ENCODE data around the gene NKG7.

Gene NKG7

DNA sequence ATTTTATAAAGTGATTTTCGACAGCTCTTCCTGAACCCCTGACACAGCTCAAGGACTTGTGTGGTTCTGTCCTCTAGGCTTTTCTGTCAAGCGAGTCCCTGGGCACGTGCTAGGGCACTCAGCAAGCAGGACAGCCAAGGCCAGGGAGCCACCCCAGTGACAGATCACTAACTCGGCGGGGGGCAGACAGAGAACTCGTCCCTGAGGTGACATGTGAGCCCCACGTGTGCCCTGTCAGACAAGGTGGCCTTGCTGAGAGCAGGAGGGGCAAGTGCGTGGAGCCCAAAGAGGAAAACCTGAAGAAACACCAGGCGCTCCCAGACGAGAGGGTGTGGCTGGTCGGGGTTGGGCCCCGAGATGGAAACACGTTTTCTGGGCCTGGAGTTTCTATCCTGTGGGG is 11.2 kb downstream of the NKG7 start:
- no peak for DNase-seq (ENCODE audit: low read depth)

DNA sequence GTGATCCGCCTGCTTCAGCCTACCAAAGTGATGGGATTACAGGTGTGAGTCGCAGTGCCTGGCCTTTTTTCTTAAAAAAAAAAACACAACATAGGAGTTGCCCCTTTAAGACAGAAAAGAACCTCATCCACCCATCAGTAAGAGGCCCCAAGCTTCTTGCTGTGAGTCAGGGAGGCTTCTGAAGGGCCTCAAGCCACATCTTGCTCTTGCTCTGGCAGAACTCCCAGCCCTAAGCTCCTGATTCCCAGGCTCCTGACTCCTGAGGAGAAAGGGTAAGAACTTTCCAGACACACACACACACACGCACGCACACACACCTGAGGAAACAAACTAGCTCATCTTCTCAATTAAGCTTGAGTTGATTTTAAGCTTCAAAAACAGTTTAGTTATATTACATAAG is 13.2 kb downstream of the NKG7 start:
- DNase-seq (ENCODE audit: low read depth) = peak; percentile 80

DNA sequence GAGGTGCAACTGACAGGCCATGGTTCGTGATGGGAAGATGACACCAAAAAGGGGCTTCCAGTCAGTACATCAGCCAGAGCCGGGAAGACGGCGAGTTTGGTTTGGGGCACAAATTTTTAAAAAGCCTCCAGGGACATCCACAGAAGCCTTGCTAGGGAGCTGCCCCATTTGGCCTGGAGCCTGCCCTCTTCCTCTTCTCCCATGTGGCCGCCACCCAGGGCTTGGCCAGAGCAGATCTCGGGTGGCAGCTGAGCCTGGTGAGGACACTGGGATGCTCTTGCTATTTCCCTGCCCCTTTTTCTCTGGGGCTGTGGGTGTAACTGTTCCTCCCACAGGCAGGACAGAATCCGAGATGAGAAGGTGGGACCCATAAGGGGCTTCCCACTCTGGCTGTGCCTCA is 14.5 kb downstream of the NKG7 start:
- no peak for DNase-seq (ENCODE audit: low read depth)

DNA sequence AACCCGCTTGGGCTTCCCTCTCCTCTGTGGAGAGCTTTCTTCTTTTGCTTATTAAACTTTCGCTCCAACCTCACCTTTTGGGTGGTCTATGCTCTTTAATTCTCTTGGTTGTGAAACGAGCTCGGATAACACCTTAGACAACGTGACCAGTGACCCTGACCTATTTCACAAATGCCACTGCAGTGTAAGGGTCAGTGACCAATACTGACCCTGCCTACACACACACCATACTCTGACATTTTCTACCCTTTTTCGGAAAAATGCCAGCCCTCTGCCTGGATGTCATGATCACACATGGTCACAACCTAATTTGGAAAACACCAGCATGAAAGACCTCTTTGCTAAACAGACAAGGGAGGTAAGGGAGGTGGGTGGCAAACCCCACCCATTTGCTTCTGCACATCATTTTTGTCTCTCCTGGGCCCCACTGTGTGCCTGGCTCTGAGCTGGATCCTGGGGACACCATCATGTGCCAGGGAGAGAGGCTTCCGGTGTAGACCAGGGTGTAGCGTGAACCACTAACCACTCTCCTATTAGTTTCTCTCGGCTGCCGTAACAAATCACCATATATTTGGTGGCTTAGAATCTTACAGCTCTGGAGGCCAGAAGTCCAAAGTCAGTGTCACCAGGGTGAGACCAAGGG is 16.2 kb downstream of the NKG7 start:
- no peak for DNase-seq (ENCODE audit: low read depth)

DNA sequence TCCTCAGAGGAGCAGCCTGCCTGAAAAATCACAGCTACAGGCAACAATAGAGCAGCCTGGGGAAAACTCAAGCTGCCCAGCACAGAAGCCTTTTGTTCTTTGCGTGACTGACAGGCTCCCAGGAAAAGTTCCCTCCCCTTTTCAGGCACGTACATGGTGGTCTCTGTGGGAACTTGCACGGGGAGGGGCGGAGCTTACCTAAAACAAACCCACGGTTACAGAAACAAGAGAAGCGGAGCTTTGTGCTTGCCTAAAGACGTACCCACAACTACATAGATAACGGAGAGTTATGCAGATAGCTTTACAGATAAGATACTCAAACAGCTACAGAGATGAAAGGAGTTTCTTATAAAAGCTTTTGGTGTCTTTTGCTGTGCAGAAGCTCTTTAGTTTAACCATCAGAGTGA is 17.7 kb downstream of the NKG7 start:
- no peak for DNase-seq (ENCODE audit: low read depth)

DNA sequence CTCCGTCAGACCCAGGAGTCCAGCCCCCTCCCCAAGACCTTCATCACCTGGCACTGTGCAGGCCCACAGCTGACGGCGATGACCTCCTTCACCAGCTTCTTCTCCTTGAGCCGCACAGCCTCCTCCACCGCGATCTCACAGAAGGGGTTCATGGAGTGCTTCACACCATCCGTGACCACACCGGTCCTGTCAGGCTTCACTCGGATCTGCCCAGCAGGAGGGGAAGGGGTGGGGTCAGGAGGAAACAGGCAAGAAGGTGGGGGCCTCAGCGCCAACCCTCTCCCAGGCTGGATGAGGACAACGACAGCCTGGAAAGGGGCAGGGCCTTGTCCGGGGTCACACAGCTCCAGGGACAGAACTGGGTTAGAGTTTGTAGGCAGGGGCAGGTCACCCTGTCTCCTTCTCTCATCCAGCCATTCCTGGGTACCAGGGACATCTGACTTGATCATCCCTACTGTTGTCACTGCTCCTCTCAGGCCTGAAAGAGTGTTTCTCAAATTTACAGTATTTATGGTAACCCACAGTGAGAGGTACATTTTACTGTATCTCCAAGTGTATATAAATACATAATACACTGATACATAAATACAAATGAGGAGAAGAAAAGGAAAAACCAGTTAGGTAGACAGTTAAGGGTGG is 18.2 kb downstream of the NKG7 start:
- DNase-seq (ENCODE audit: low read depth) = no peak

DNA sequence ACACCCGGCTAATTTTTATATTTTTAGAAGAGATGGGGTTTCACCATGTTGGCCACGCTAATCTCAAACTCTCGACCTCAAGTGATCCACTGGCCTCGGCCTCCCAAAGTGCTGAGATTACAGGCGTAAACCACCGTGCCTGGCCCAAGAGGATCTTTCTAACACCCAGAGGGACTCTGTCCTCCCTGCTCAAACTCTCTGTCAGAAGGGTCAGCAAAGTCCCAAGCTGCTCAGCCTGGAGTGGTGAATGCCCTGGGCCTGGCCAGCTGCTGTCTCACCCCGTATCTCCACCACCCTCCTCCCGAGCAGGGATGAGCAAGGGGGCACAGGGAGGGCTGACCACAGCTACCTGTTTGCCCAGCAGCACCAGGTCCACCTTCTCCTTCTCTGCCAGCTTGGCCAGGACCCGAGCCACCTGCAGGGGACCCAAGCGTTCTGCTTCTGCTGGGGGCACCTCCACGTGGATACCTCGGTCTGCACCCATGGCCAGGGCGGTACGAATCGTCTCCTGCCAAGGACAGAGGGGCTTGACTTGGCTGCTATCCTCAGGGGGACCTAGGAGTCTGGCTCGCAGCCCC is 19.6 kb downstream of the NKG7 start:
- no peak for DNase-seq (ENCODE audit: low read depth)

DNA sequence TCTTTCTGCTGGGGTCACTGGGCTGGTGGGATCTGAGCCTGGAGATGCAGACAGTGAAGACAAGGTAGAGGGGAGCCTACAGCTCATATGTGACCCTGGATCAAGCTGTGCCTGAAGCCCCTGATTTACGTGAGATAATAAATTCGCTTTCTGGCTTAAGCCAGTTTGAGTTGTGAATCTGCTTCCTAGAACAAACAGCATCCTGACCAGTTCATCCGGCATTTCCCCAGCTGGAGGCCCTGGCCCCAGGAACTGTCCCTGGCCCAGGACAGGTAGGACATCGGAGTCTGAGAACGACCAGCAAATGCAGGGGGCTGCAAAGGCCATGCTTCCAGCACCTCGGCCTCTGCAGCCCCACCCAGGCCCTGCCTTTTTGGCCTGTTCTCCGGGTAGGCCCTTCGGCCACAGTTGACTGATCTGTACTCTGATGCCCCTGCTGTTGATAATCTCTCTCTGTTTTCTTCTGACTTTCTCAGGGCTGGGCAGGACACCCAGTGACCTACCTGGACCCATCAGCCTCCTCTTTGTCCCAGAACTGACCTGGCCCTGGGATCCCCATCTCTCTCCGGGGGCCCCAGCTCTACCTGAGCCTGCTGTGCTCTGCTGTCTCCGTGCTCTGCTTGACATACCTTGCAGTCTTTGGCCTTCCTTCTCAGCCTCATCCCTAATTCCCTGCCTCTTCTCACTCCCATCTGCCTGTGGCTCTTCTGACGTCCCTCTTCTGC is 21.0 kb downstream of the NKG7 start:
- no peak for DNase-seq (ENCODE audit: low read depth)

DNA sequence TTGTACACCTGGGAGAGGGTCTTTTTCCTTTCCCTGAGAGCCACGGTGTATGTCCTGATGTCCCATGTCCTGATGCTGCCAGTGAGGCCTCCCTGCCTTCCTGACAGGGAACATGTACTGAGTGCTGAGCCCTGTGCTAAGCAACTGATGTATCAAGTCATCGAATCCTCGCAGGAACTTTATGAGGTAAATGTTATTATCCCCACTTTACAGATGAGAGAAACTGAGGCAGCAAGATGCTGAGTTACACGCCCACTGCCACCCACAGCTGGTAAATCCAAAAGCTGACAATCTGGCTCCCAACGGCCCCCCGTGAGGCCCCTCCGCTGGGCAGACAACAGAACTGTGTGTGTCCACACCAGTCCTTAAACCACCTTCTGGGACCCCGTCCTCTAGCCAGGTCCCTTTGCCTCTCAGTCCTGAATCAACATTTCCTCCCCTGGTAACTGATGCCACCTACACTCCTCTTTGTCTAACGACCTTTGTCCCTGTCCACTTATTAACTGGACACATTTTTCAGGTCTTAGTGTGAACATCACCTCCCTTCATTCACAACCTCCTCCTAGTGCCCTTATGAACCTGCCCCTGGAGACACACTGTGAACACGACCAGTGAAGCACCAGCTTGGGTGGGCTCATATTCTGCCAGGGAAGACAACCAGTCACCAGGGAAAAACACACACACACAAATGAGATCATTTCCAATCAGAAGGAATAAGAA is 25.1 kb downstream of the NKG7 start:
- no peak for DNase-seq (ENCODE audit: low read depth)

DNA sequence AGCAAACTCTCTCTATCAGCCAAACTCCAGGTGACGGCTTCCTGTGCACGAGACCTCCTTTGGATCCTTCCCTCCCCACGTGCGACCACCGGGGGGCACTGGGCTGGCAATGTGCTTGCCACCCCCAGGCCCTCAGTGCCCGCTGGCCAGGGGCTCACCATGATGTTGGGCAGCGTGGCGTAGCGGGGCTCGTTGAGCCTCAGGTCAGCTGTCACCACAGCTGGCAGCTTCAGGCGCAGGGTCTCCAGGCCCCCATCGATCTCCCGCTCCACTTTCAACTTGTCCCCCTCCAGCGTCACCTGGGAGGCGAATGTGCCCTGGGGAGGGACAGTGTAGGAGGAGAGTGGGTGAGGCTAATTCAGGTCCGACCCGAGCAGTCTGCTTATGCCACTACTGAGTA is 25.7 kb downstream of the NKG7 start:
- DNase-seq (ENCODE audit: low read depth) = no peak

DNA sequence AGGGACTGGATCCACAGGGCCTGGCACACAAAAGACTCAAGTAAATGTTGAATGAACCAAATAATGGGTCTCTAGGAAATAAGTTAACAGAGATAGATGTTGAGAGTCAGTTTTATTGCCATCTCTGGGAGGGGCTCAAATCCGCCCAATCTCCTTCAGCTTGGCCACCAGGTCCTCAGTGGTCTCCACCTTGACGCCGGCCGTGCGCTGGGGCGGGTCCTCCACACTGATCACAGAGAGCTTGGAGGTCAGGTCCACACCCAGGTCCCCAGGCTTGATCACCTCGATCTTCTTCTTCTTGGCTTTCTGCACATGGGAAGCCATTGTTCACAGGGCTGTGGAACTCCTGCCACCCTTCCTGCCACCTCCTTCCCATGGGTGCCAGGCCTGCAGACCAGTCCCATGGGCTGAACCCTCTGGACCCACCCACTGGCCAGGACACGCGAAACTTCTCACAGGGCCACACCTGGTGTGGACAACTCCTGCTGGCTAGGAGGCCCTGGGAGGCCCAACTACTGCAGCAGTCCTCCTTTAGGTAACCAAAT is 27.3 kb downstream of the NKG7 start:
- no peak for DNase-seq (ENCODE audit: low read depth)

DNA sequence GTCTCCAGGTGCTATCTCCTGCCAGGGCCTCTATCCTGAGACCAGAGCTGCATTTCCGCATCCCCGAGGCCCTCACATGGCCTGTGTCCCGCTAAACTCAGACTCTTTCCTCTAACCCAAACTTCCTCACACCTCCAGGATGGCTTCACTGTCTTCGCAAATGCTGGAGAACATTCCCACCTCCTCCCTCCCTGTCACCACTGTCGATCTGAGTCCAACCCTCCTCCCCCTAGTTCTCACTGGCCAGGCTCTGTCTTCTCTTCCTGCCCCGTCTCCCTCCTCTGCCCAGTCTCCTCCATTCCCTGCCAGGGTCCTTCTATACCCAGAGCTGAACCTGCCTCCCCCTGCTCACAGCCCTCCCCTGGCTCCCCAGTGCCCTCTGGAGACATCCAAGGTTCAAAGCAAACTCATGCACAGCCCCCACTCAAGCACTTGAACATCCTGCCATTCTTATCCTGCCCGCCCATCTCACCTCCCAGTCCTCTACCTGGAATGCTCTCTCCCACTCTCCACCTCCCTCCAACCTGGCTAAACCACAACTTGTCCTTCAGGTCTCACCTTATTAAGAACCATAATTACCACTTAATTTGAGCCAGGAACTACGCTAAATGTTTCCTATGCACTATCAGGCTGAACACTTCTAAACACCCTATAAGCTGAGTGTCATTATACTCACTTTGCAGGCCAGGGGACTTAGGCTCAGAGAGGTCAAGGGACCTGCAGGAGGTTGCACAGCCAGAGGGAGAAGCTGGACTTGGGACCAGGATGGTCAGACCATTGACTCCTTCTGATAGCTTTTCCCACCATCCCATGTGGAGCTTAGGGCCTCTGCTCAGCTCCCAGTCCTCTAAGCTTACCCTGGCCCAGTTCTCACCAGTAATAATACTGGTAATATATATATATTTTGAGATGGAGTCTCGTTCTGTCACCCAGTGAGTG is 29.6 kb downstream of the NKG7 start:
- no peak for DNase-seq (ENCODE audit: low read depth)

DNA sequence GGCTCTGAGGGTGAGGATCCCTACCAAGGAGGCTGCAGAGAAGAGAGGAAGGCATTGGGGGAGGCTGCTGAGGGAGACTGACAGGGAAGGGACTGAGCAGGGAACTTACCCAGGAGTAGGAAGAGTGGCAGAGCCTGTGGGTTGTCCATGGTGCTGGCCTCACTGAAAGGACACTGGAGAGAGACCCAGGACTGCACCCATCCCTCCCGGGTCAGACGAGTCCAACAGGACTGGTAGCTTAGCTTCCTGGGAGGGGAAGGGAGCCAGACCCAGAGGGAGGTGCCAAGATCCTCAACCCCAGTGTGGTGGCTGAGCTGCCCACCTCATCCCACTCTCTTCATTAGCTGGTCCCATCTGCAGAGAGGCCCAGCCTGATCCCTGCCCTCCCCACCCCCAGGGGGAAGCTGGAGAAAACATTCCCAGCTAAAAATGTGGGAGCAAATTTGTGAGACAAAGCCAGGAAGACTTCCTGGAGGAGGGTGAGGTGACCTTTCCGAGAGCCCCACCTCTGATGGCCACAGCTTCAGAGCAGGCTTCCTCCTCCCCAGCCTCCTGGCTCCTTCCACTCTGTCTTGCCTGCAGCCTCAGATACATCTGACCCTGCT is 30.4 kb downstream of the NKG7 start, which contains the start of gene VSIG10L:
Gene VSIG10L (minus strand): TSS at position 164 of the 605 bp plus-strand sequence. CDS start 15 bp downstream, at position 149.
- DNase-seq (ENCODE audit: low read depth) = no peak

DNA sequence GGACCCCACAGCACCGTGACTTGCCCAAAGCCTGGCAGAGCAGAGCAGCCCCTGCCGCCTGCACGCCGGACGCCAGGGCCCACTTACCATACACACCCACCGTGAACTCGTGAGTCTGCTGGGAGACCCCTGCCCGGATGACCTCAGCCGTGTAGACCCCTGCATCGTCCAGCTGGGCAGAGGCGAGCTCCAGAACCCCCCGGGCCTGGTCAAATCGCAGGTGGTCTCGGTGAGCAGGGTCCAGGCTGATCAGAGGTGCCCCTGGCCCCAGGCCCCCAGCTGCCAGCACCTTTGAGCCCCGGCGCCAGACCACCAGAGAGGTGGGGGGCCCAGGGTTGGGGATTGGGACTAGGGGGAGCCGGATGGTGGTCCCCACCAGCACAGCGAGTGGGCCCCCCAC is 31.4 kb downstream of the NKG7 start:
- no peak for DNase-seq (ENCODE audit: low read depth)

DNA sequence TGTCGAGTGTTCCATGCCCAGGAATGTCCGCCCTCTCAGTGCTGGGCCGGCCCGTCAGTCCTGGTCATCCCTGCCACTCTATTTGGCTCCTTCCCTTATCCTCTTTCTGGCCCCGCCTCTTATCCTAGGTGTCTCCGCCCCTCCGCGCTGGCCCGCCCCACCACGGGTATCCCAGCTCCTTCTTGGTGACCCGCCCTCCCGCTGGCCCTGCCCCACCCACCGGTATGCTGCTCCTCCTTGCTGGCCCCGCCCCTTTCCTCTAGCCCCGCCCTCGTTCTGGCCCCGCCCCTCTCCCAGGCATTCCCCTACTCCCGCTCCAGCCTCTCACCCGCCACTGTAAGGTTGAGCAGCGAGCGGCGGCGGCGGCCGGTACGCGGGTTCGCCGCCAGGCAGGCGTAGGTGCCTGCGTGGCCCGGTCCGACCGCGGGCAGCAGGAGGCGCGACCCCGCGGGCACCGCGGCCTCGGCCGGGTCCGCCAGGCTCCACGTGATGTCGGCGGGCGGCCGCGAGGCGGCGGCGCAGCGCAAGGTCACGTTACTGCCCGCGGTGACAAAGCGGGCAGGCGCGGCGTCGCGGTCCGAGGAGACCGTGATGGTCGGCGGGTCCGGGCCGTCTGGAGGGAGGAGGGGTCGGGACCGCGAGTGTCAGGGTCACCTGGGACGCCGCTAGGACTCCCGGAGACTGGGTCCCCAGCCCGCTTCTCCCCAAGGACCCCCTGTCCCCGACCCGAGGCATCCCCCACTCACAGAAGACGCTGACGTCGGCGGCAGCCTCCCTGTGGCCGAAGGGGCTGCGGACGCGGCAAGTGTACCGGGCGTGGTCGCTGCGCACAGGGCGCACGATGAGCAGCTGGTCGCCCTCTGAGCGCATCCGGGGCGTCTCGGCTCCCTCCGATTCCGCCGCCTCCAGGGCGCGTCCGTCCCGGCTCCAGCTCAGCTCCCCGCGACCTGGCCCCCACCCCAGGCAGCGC is 32.5 kb downstream of the NKG7 start:
- peak; percentile 89 for DNase-seq (ENCODE audit: low read depth)

DNA sequence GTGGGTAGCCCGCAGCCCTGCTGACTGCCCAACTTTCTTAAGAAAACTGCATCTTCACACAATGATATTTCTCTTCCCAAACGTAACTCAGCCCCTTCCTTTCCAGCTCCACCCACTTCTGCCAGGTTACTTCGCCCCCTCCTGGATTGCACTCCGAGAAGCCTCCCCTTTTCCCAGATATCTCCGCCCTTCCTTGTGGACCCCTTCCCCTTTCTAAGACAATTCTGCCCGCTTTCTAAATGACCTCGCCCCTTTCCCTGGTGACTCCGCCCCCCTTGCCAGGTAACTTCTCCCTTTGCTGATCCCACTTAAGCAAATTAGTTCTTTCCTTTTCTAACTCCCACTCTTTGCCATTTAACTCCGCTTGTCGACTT is 33.2 kb downstream of the NKG7 start:
- no peak for DNase-seq (ENCODE audit: low read depth)

DNA sequence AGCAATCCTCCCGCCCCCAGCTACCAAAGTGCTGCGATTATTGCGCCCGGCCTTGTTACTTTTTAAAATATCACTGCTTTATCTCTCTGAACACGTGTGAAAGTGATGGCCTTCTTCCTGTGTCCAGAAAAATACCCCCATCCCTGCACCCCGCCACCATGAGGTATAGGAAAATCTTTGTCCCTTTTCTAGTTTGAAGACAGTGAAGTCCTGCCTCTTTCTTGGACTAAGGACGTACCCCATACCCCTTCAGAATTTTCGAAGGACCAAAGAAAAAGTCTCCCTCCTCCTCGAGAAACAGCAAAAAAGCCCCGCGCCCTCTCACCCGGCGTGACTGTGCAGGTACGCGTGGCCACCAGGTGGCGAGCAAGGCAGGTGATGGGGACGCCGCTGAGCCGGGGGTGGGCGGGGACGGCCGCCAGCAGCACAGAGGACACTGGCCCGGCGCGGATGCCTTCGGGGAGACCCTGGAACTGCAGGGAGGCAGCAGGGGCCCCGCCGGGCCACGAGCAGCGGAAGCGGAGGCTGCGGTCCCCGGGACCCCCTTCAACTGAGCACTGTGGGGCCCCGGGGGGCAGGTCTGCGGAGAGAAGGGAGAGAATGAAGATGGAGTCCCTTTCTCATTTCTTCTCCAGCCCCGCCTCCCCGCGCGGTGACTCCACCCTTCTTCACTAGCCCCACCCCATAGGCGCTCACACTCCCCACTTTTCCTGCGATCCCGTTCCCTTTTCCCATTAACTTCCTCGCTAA is 33.7 kb downstream of the NKG7 start:
- DNase-seq (ENCODE audit: low read depth) = peak; percentile 38

DNA sequence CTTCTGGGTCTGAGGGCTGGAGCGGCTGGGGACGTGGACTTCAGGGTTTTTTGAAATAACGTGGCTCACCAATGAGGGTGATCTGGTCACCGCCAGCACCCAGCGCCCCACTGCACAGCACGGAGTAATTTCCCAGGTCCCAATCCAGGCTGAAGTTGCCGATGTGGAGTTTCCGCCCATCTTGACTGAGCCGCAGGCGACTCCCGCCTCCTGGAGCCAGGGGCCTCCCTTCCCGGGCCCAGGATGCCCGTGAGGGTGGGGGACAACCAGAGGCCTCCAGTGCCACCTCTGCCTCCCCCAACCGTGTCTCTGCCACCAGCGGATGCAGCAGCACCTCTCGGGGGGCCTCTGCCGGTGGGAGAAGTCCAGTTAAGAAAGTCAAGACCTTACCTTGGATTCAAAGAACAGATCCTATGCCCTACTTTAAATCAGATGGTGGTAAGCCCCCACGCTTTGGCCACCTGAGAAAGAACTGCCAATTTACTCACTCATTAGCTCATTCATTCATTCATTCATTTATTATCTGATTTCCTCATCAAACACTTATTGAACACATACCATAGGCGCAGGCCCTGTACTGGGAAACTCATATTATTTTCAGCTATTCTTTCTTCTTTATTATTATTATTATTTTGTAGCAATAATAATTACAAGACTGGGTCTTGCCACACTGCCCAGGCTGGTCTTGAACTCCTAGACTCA is 34.4 kb downstream of the NKG7 start:
- DNase-seq (ENCODE audit: low read depth) = no peak

All from GM04504 (cell line).